ENCODE measurements around the gene GPR160.
A peak's percentile ranks its signal among the peaks of the same experiment; 100 is the strongest.

The GPR160 gene, protein sequence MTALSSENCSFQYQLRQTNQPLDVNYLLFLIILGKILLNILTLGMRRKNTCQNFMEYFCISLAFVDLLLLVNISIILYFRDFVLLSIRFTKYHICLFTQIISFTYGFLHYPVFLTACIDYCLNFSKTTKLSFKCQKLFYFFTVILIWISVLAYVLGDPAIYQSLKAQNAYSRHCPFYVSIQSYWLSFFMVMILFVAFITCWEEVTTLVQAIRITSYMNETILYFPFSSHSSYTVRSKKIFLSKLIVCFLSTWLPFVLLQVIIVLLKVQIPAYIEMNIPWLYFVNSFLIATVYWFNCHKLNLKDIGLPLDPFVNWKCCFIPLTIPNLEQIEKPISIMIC

GRCh38 chr3:170037463-170038433 is at the start of gene GPR160:
Gene GPR160, plus strand, starts transcription at chr3:170037995. Its CDS starts 45,978 bp downstream, at chr3:170083973.
- H3K4me3 ChIP-seq (ENCODE audit: low read depth, low read length): peak within 1 kb of the TSS; percentile 51
- TF ChIP-seq MYC (IDR thresholded peaks at IDR 0.05; ENCODE audit: low read depth, low read length) (0 out of 2 replicates have a peak, but pooled peaks have one; percentile 19), CTCF (IDR thresholded peaks at IDR 0.05; ENCODE audit: low read depth, low read length) (peak; percentile 68), POLR2A (IDR thresholded peaks at IDR 0.05; ENCODE audit: extremely low read depth, insufficient read length) (no peak)
- TF ChIP-seq, protein P1, sequence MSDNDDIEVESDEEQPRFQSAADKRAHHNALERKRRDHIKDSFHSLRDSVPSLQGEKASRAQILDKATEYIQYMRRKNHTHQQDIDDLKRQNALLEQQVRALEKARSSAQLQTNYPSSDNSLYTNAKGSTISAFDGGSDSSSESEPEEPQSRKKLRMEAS (IDR thresholded peaks at IDR 0.05; ENCODE audit: low read depth, low read length): no peak
- DNase-seq (ENCODE audit: low read depth): peak; percentile 88

- H3K4me3 ChIP-seq (ENCODE audit: low read depth, low read length): no peak overlapping the region
- TF ChIP-seq, protein P1 (IDR thresholded peaks at IDR 0.05; ENCODE audit: low read depth, low read length): no peak
- TF ChIP-seq CTCF (IDR thresholded peaks at IDR 0.05; ENCODE audit: low read depth, low read length): no peak
- no peak for TF ChIP-seq MYC (IDR thresholded peaks at IDR 0.05; ENCODE audit: low read depth, low read length)
- no peak for TF ChIP-seq POLR2A (IDR thresholded peaks at IDR 0.05; ENCODE audit: extremely low read depth, insufficient read length)
- DNase-seq (ENCODE audit: low read depth): no peak
Observed at GRCh38 chr3:169990431-169990830, 47.4 kb upstream of the GPR160 start.

DNA sequence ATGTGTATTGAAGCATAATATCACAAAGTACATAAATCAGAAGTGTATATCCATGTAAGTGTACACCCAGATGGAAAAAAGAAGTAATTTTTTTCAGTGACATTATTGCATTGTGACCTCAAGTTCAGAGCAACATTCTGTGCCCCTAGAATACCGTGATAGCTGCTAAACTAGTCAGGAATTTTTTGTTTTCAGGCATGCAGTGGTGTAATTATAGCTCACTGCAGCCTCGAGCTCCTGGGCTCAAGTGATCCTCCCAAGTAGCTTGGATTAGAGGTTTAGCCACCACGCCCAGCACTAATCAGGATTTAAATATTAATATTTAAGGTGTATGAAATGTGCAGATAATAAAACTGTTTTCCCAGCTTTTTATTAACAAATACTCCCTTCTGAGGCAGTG is 45.6 kb upstream of the GPR160 start:
- DNase-seq (ENCODE audit: low read depth): no peak
- TF ChIP-seq MYC (IDR thresholded peaks at IDR 0.05; ENCODE audit: low read depth, low read length) (no peak), CTCF (IDR thresholded peaks at IDR 0.05; ENCODE audit: low read depth, low read length) (no peak), POLR2A (IDR thresholded peaks at IDR 0.05; ENCODE audit: extremely low read depth, insufficient read length) (no peak)
- TF ChIP-seq, protein P1 (IDR thresholded peaks at IDR 0.05; ENCODE audit: low read depth, low read length): no peak
- H3K4me3 ChIP-seq (ENCODE audit: low read depth, low read length): no peak overlapping the region

DNA sequence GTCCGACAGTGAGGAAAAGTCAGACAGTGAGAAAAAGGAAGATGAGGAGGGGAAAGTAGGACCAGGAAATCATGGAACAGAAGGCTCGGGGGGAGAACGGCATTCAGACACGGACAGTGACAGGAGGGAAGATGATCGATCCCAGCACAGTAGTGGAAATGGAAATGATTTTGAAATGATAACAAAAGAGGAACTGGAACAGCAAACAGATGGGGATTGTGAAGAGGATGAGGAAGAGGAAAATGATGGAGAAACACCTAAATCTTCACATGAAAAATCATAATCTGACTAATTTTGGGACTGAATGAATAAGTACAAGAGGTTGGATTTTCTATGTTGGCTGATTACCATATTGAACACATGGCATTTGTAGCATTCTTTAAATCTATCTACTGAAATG is 45.0 kb upstream of the GPR160 start:
- TF ChIP-seq POLR2A (IDR thresholded peaks at IDR 0.05; ENCODE audit: extremely low read depth, insufficient read length) (no peak), CTCF (IDR thresholded peaks at IDR 0.05; ENCODE audit: low read depth, low read length) (no peak), MYC (IDR thresholded peaks at IDR 0.05; ENCODE audit: low read depth, low read length) (no peak)
- TF ChIP-seq, protein P1 (IDR thresholded peaks at IDR 0.05; ENCODE audit: low read depth, low read length): no peak
- H3K4me3 ChIP-seq (ENCODE audit: low read depth, low read length): no peak overlapping the region
- no peak for DNase-seq (ENCODE audit: low read depth)

GRCh38 chr3:169993761-169994160 is 44.0 kb upstream of the GPR160 start:
- H3K4me3 ChIP-seq (ENCODE audit: low read depth, low read length): no peak overlapping the region
- no peak for TF ChIP-seq POLR2A (IDR thresholded peaks at IDR 0.05; ENCODE audit: extremely low read depth, insufficient read length)
- TF ChIP-seq MYC (IDR thresholded peaks at IDR 0.05; ENCODE audit: low read depth, low read length): no peak
- TF ChIP-seq, protein P1 (IDR thresholded peaks at IDR 0.05; ENCODE audit: low read depth, low read length): no peak
- no peak for TF ChIP-seq CTCF (IDR thresholded peaks at IDR 0.05; ENCODE audit: low read depth, low read length)
- DNase-seq (ENCODE audit: low read depth): no peak

Data from NB4 (cell line).